Thoracic aorta (tissue), 2 donors: ENCODE results near the gene TMEM242. TPM values are rescaled to one million over a fixed set of nuclear protein-coding genes. Genes with fewer than 3 reads are reported as not detected.

ENCODE experiments used
- ATAC-seq: fragments of 150-250 bp; one replicate; pipeline ENCODE4 v1.8.0; 2017; ENCODE audit warnings: low read depth; ENCODE audit not compliant: insufficient number of reproducible peaks, low FRiP score
- DNase-seq: peaks from one replicate; pipeline ENCODE4 v3.0.0-alpha.2; 2020; ENCODE audit warnings: low spot score
- H3K27ac ChIP-seq, 2 donors: fragments of 200-600 bp; sonication (generic); 1 replicate in 1 of 2; 2 replicates in 1 of 2; pipeline ENCODE4 v1.5.1; 2016; ENCODE audit warnings: mild to moderate bottlenecking in 2 of 2, moderate library complexity in 2 of 2
- H3K27me3 ChIP-seq: fragments of 200-600 bp; sonication (generic); replicated peaks from 2 replicates; pipeline ENCODE4 v1.6.0; 2016; ENCODE audit warnings: mild to moderate bottlenecking; ENCODE audit not compliant: insufficient read depth
- H3K36me3 ChIP-seq: fragments of 200-600 bp; sonication (generic); one replicate; pipeline ENCODE4 v1.5.1; 2016
- H3K4me1 ChIP-seq, 2 donors: fragments of 200-600 bp; sonication (generic); 1 replicate in 1 of 2; 2 replicates in 1 of 2; pipeline versions ENCODE4 v1.5.1 to v1.6.0; 2016; ENCODE audit warnings: low read depth in 2 of 2, mild to moderate bottlenecking in 1 of 2; ENCODE audit not compliant: control insufficient read depth in 1 of 2
- H3K4me3 ChIP-seq: fragments of 200-600 bp; sonication (generic); 2 replicates; pipeline ENCODE4 v1.5.1; 2016; ENCODE audit warnings: mild to moderate bottlenecking
- H3K9me3 ChIP-seq: fragments of 200-600 bp; sonication (generic); 2 replicates; pipeline ENCODE4 v1.5.1; 2016
- CTCF ChIP-seq: fragments of 200-600 bp; sonication (generic); IDR thresholded peaks from one replicate; pipeline ENCODE4 v1.5.1; 2019; ENCODE audit warnings: antibody characterized with exemption
- total RNA-seq, 2 donors: library from RNA; depleted of rRNA; stranded (reverse); fragments of >200 nt; gene quantifications; one replicate each; pipeline versions ENCODE4 v1.1.0 to v1.2.3, GENCODE V29; 2016

TMEM242 gene
- total RNA-seq, 2 donors from 2014 or later, result 7.3 to 8.8 TPM

DNA sequence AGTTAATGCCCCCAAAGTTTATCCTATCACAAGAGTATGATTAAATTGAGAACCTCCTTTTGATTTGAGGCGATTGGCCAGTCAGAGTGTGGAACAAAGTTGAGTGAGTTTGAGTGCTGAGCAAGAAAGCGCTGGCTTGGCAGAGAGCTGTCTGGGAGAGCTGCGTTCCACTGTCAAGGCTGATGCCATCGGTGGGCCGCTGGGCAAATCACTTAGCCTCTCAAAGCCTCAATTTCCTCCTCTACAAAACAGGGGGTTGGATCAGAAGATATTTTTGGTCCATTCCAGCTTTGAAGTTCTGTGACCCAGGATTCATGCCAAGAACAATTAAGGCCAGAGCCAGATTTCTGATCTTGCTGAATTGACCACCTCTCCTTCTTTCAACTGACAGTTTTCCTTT, 60.2 kb downstream of the TMEM242 start:
- ATAC-seq (no peak), DNase-seq (no peak)
- Histone ChIP-seq H3K4me3 (peak overlapping the region; percentile 46), H3K27ac (peak overlapping the region; percentile 60 to 80), H3K27me3 (no peaks in the 10 kb centered on the region), H3K9me3 (no peaks in the 10 kb centered on the region), H3K36me3 (no peaks in the 10 kb centered on the region), H3K4me1 (peaks cover 6 to 42% of the 10 kb centered on the region in 2 donors)
- no peak for TF ChIP-seq CTCF

DNA sequence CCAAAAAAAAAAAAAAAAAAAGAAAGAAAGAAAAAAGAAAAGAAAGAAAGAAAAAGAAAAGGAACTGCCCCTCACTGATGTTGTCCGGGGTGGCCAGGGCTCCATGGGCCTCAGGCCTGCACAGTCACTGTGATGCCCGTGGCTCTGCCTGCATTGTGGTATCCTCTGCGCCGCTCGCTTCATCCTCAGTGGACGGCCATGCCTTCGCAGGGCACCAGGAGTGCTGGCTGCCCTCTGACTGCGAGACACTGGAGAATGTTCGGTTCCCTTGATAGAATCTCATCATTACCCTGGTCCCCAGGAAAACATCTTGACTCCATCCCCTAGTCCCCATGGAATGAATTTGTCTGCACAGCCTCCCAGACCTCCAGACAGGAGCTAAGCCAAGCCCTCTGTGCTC, 61.7 kb downstream of the TMEM242 start:
- Histone ChIP-seq H3K9me3 (no peaks in the 10 kb centered on the region), H3K27ac (no peak overlapping the region), H3K36me3 (no peaks in the 10 kb centered on the region), H3K4me3 (no peak overlapping the region), H3K27me3 (no peaks in the 10 kb centered on the region), H3K4me1 (peaks cover 6 to 36% of the 10 kb centered on the region in 2 donors)
- DNase-seq (no peak), ATAC-seq (no peak)
- TF ChIP-seq CTCF, result no peak

DNA sequence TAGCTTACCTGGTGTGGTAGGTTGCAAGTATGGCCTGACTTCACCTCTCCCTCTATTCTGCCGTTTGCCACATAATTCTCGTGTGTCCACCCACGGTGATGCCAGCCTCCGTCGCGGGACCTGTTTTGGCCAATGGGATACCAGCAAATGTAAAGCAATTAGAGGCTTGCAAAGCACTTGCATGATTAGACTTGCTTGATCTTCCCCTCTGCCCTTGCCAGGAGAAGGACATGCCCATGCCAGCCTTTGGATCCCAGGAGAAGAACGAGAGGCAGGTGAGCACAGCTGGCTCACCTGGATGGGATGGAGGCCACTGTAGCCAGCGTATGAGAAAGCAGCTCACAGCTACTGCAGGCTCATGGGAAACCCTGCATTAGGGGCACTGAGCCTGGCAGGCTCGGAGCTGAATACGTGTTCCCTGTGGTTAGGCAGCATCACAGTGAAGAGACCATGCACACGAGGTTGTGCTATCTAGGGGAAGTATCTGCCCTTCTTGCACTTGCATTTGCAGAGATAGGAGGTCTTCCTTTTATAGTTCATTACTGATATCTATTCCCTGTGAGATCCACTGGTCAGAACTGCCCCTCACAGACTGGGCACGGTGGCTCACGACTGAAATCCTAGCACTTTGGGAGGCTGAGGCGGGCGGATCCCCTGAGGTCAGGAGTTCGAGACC, 62.4 kb downstream of the TMEM242 start:
- peaks cover 6 to 36% of the 10 kb centered on the region in 2 donors for H3K4me1 ChIP-seq
- no peaks in the 10 kb centered on the region for H3K27me3 ChIP-seq
- no peaks in the 10 kb centered on the region for H3K36me3 ChIP-seq
- no peak for ATAC-seq
- no peak for TF ChIP-seq CTCF
- no peak overlapping the region for H3K4me3 ChIP-seq
- no peak for DNase-seq
- no peak overlapping the region for H3K27ac ChIP-seq
- H3K9me3 ChIP-seq, result no peaks in the 10 kb centered on the region

DNA sequence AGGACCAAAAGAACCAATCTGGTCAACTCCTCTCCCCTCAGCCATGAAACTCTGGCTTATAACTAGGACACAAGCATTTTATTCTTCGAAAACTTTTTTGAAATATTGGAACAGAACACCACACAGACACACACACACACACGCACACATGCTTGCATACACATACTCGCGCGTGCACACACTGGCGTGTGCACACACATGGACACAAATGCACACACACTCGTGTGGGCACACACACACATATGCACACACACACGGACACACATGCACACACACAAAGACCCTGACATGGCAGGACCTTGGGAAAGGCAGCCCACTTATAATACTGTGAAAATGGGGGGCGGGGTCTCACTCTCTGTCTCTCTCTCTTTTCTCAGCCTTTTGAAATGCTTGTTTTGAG, 63.9 kb downstream of the TMEM242 start:
- ATAC-seq (no peak), DNase-seq (no peak)
- Histone ChIP-seq H3K9me3 (no peaks in the 10 kb centered on the region), H3K4me1 (peaks cover 5 to 27% of the 10 kb centered on the region in 2 donors), H3K36me3 (no peaks in the 10 kb centered on the region), H3K4me3 (no peak overlapping the region), H3K27ac (no peak overlapping the region), H3K27me3 (no peaks in the 10 kb centered on the region)
- TF ChIP-seq CTCF, result no peak

GRCh38 chr6:157258878-157259277, 64.4 kb downstream of the TMEM242 start:
- H3K27ac ChIP-seq, result no peak overlapping the region
- H3K4me3 ChIP-seq, result no peak overlapping the region
- DNase-seq (no peak), ATAC-seq (no peak)
- no peak for TF ChIP-seq CTCF
- H3K4me1 ChIP-seq, result peaks cover 0 to 22% of the 10 kb centered on the region in 2 donors
- no peaks in the 10 kb centered on the region for H3K9me3 ChIP-seq
- H3K27me3 ChIP-seq, result no peaks in the 10 kb centered on the region
- no peaks in the 10 kb centered on the region for H3K36me3 ChIP-seq
